Panc1 (cell line): ENCODE data around the gene ZNF776. TPM values are rescaled to one million over a fixed set of nuclear protein-coding genes. Genes with fewer than 3 reads are reported as not detected.

Experiments
- ATAC-seq: fragments of 200-7000 bp; cut with Tn5 transposase; 2 replicates; pipeline ENCODE4 v1.9.1; 2020; ENCODE audit warnings: mild to moderate bottlenecking, moderate library complexity
- Bru-seq: library from RNA; stranded (reverse); fragments of 400-500 nt; gene quantifications from one replicate; lab custom pipeline; 2021; lab: Mats Ljungman, UMichigan
- BruChase-seq, 2 experiments: library from RNA; stranded (reverse); fragments of 400-500 nt; gene quantifications; one replicate each; lab custom pipeline; 2021; lab: Mats Ljungman, UMichigan
- BruUV-seq: library from RNA; stranded (reverse); fragments of 400-500 nt; replicated peaks from 2 replicates; lab custom pipeline; 2021; lab: Mats Ljungman, UMichigan
- CTCF ChIA-PET: fragments of 300-600 bp; sonication (Branson Sonifier 250); formaldehyde crosslinking; loops from one replicate; lab custom pipeline; 2022; ENCODE audit warnings: antibody characterized with exemption; lab: Charles Lee
- POLR2A ChIA-PET: fragments of 300-600 bp; sonication (Branson Sonifier 250); formaldehyde crosslinking; loops from one replicate; lab custom pipeline; 2022; ENCODE audit warnings: antibody characterized with exemption; lab: Charles Lee
- DNase-seq: peaks from one replicate; pipeline ENCODE4 v3.0.0-alpha.2; 2010; ENCODE audit warnings: low read depth, low spot score
- H3K27ac ChIP-seq: 2 replicates; pipeline ENCODE4 v1.5.1; 2011; ENCODE audit warnings: mild to moderate bottlenecking, low read length, inconsistent platforms
- H3K27me3 ChIP-seq: fragments of 200-500 bp; sonication (Bioruptor generic); 2 replicates; pipeline ENCODE4 v1.6.0; 2014; ENCODE audit warnings: low read length, inconsistent platforms; ENCODE audit not compliant: control insufficient read depth, insufficient read depth
- H3K36me3 ChIP-seq: fragments of 200-500 bp; sonication (Bioruptor generic); 2 replicates; pipeline ENCODE4 v1.5.1; 2014; ENCODE audit warnings: inconsistent platforms, mild to moderate bottlenecking, low read length, moderate library complexity; ENCODE audit not compliant: control insufficient read depth, insufficient read depth
- H3K4me1 ChIP-seq: 2 replicates; pipeline ENCODE4 v1.5.1; 2011; ENCODE audit warnings: inconsistent platforms, mild to moderate bottlenecking, low read length, moderate library complexity; ENCODE audit not compliant: control insufficient read depth, insufficient read depth
- H3K4me3 ChIP-seq, 2 experiments: 2 replicates each; pipeline ENCODE4 v1.5.1; 2011 to 2012; ENCODE audit warnings: low read depth in 2 of 2, low read length in 2 of 2, mild to moderate bottlenecking in 2 of 2, inconsistent platforms in 1 of 2, moderate library complexity in 1 of 2
- H3K9me3 ChIP-seq: fragments of 200-500 bp; sonication (Bioruptor generic); 2 replicates; pipeline ENCODE4 v1.5.1; 2014; ENCODE audit warnings: low read depth, mild to moderate bottlenecking, inconsistent platforms, low read length, moderate library complexity; ENCODE audit not compliant: control insufficient read depth, insufficient read depth
- CTCF ChIP-seq: fragments of 450-650 bp; IDR thresholded peaks from 2 replicates; pipeline ENCODE4 v1.5.1; 2017; ENCODE audit warnings: mild to moderate bottlenecking
- POLR2AphosphoS5 ChIP-seq: IDR thresholded peaks from 2 replicates; pipeline ENCODE4 v1.6.1; 2012; ENCODE audit warnings: mild to moderate bottlenecking, low read depth, low read length, moderate library complexity
- REST ChIP-seq, 2 experiments: IDR thresholded peaks; 2 replicates each; pipeline ENCODE4 v1.6.1; 2011 to 2012; ENCODE audit warnings: low read depth in 2 of 2, control low read depth in 1 of 2, low read length in 1 of 2, mild to moderate bottlenecking in 1 of 2, moderate library complexity in 1 of 2; ENCODE audit not compliant: insufficient read depth in 1 of 2
- SIN3A ChIP-seq: IDR thresholded peaks from 2 replicates; pipeline ENCODE4 v1.6.1; 2012; ENCODE audit warnings: low read depth, mild to moderate bottlenecking, low read length, moderate library complexity, borderline replicate concordance; ENCODE audit not compliant: insufficient read depth
- TCF7L2 ChIP-seq: IDR thresholded peaks from 2 replicates; pipeline ENCODE4 v1.6.1; 2011; ENCODE audit warnings: mild to moderate bottlenecking, low read depth, low read length, inconsistent platforms
- in situ Hi-C: cut with HindIII; loops from 2 replicates; pipeline ENCODE4 v1.10.0; 2016; ENCODE audit warnings: low sequenced_read_pairs, low pct_unique_long_range_greater_than_20kb
- intact Hi-C: fragments of 100-400 bp; cut with micrococcal nuclease; formaldehyde crosslinking; loops from one replicate; pipeline ENCODE4 v1.10.0; 2022; ENCODE audit not compliant: unreplicated experiment
- long read RNA-seq: library from polyadenylated mRNA; unstranded; transcript quantifications from one replicate; pipeline ENCODE4 v2.0.0, GENCODE V29; 2021; ENCODE audit not compliant: unreplicated experiment
- polyA plus RNA-seq: library from polyadenylated mRNA; unstranded; fragments of >200 nt; gene quantifications from one replicate; pipeline ENCODE4 v1.2.1, GENCODE V29; 2012; ENCODE audit warnings: missing spikeins; ENCODE audit not compliant: insufficient read length
- total RNA-seq: library from RNA; stranded (reverse); gene quantifications from one replicate; pipeline ENCODE4 v1.2.1, GENCODE V29; 2021; ENCODE audit not compliant: unreplicated experiment

ZNF776 gene
- total RNA-seq (19.5 TPM), Bru-seq, nascent RNA (percentile 91 among the genes with signal in this experiment), BruChase-seq, experiment 1, labeled RNA remaining after a 2-hour chase (percentile 98 among the genes with signal in this experiment), BruChase-seq, experiment 2, labeled RNA remaining after a 6-hour chase (percentile 88 among the genes with signal in this experiment)
- 9.1 TPM for polyA plus RNA-seq
- long read RNA-seq, full-length matches to known transcripts: 19 of 34 reads
- long read RNA-seq, partial matches to known transcripts: 5 of 34 reads
- long read RNA-seq, other reads (novel, unspliced or antisense): 10 of 34 reads

GRCh38 chr19:57746580-57747471 is at the start of gene ZNF776:
ZNF776 (plus strand) TSS chr19:57746815; CDS start chr19:57747059, 244 bp downstream.
- CTCF ChIA-PET: no interaction called here
- intact Hi-C loops: no loop called here
- TSS peak; percentile 73 for BruUV-seq

GRCh38 chr19:57701625-57702024 is 45.0 kb upstream of the ZNF776 start:
- intact Hi-C loops (no loop called here), in situ Hi-C loops (no loop called here)
- no peak for DNase-seq
- ATAC-seq: no peak
- Histone ChIP-seq H3K4me3 (no peak overlapping the region), H3K9me3 (peaks cover 50% of the 10 kb centered on the region), H3K27me3 (no peaks in the 10 kb centered on the region), H3K4me1 (no peaks in the 10 kb centered on the region), H3K27ac (no peak overlapping the region), H3K36me3 (no peaks in the 10 kb centered on the region)
- TF ChIP-seq POLR2AphosphoS5: no peak
- no peak for TF ChIP-seq TCF7L2
- no peak for TF ChIP-seq CTCF
- no peak for TF ChIP-seq SIN3A
- TF ChIP-seq REST (IDR thresholded peaks at IDR 0.05; ENCODE audit: insufficient read depth in 1 of 2, low read depth in 2 of 2, low read length in 1 of 2): no peak
- POLR2A ChIA-PET: no interaction called here
- BruUV-seq: no TSS peak
- CTCF ChIA-PET: no interaction called here

More at GRCh38 chr19:57746580-57747471, at the start of gene ZNF776:
- Histone ChIP-seq H3K4me1 (0 out of 2 replicates have a peak, but pooled peaks cover 2% of the 10 kb centered on the region), H3K9me3 (peaks cover 37% of the 10 kb centered on the region), H3K36me3 (peaks cover 5% of the 10 kb centered on the region; the same call in 1 of the 2 replicates), H3K27ac (peak within 1 kb of the TSS; percentile 86), H3K27me3 (no peaks in the 10 kb centered on the region), H3K4me3 (peak within 1 kb of the TSS; percentile 72 to 87)
- TF ChIP-seq SIN3A (no peak), POLR2AphosphoS5 (peak; percentile 93)
- DNase-seq: peak; percentile 88
- peak; percentile 99 for ATAC-seq
- POLR2A ChIA-PET: interaction anchor here (0.5 to 0.6 kb wide), 2 partner anchors 58 to 96 kb away, joined by 5 to 11 read pairs; no protein-coding TSS in a partner anchor
- in situ Hi-C loops: no loop called here
